Nephron progenitor cell (in vitro differentiated cells): ENCODE measurements around the gene RTL5.

Source experiments
- DNase-seq: peaks from one replicate; pipeline ENCODE4 v3.0.0; 2021
- H3K27ac Mint-ChIP-seq: 2 replicates; pipeline ENCODE4 v1.8.0; 2021; ENCODE audit warnings: mild to moderate bottlenecking, moderate library complexity, mixed read lengths
- H3K27me3 Mint-ChIP-seq: 2 replicates; pipeline ENCODE4 v1.8.0; 2021; ENCODE audit warnings: mild to moderate bottlenecking, low read depth, mixed read lengths; ENCODE audit not compliant: poor library complexity
- H3K36me3 Mint-ChIP-seq: 2 replicates; pipeline ENCODE4 v1.8.0; 2021; ENCODE audit warnings: low read depth, mixed read lengths
- H3K4me1 Mint-ChIP-seq: 2 replicates; pipeline ENCODE4 v1.8.0; 2021; ENCODE audit warnings: mixed read lengths
- H3K4me3 Mint-ChIP-seq: 2 replicates; pipeline ENCODE4 v1.8.0; 2021; ENCODE audit warnings: mild to moderate bottlenecking, moderate library complexity, mixed read lengths
- H3K9me3 Mint-ChIP-seq: 2 replicates; pipeline ENCODE4 v1.8.0; 2021; ENCODE audit warnings: mild to moderate bottlenecking, moderate library complexity, mixed read lengths
- TF ChIP-seq, protein P1 (sequence below): fragments of 200-600 bp; sonication (generic); IDR thresholded peaks from 2 replicates; pipeline ENCODE4 v1.5.0; 2021; ENCODE audit warnings: antibody characterized with exemption

Gene RTL5

DNA sequence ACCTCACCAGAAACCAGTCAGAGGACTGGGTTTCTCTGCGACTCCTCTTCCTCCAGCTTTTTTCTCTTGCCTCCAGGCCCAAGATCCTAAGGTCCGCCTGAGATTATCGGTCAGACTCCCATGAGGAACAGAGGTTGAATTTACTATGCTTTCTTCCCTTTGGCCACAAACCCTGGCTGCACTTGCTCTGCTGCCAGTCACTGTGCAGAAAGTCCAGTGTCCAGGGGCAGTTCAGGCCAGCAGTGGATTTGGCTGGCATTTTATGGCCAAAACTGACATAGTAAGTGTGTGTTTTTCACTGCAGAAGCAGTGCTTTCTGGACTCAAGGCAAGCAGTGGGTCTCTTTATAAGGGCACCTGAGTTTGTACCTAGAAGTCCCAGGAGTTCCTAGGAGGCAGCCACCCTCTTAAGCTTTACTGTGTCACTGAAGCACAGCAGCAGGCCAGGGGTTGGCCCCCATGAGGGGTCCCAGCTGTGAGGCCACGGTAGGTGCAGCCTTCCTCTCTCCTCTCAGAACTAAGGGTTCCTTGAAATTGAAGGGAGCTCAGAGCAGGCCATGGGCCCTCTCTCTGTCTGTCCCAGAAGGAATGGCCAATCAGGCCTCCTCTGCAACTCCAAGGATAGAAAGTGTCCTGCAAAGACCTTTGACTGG lies 3.4 kb downstream of the RTL5 start:
- no peak for DNase-seq
- H3K36me3 Mint-ChIP-seq, result peaks cover 24% of the 10 kb centered on the region
- no peak overlapping the region for H3K27ac Mint-ChIP-seq
- TF ChIP-seq, protein P1, sequence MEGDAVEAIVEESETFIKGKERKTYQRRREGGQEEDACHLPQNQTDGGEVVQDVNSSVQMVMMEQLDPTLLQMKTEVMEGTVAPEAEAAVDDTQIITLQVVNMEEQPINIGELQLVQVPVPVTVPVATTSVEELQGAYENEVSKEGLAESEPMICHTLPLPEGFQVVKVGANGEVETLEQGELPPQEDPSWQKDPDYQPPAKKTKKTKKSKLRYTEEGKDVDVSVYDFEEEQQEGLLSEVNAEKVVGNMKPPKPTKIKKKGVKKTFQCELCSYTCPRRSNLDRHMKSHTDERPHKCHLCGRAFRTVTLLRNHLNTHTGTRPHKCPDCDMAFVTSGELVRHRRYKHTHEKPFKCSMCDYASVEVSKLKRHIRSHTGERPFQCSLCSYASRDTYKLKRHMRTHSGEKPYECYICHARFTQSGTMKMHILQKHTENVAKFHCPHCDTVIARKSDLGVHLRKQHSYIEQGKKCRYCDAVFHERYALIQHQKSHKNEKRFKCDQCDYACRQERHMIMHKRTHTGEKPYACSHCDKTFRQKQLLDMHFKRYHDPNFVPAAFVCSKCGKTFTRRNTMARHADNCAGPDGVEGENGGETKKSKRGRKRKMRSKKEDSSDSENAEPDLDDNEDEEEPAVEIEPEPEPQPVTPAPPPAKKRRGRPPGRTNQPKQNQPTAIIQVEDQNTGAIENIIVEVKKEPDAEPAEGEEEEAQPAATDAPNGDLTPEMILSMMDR, result no peak
- peaks cover 14% of the 10 kb centered on the region for H3K27me3 Mint-ChIP-seq
- H3K4me1 Mint-ChIP-seq, result peaks cover 57% of the 10 kb centered on the region
- H3K4me3 Mint-ChIP-seq, result no peak overlapping the region
- peaks cover 66% of the 10 kb centered on the region for H3K9me3 Mint-ChIP-seq

DNA sequence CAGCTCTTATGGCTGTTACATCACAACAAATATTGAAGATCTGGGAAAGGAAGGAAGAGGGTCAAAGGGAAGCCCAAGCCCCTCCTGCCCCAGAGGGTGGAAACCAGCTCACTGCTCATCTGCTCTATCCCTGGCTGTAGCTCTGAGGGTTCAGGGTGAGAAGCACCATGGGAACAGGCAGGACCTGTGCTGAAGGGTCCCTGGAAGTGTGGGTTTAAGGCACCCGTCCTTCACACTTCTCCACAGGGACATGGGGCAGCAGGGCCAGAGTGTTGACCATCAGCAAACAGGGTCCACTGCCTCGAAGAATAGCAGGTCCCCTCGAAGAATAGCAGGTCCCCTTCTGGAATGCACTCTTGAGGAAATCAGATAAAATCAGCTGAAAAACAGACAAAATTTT lies 4.4 kb downstream of the RTL5 start:
- Mint-ChIP-seq H3K4me3 (no peak overlapping the region), H3K9me3 (peaks cover 67% of the 10 kb centered on the region), H3K36me3 (peaks cover 21% of the 10 kb centered on the region), H3K27me3 (peaks cover 10% of the 10 kb centered on the region), H3K4me1 (peaks cover 59% of the 10 kb centered on the region), H3K27ac (no peak overlapping the region)
- TF ChIP-seq, protein P1, result no peak
- DNase-seq, result no peak

DNA sequence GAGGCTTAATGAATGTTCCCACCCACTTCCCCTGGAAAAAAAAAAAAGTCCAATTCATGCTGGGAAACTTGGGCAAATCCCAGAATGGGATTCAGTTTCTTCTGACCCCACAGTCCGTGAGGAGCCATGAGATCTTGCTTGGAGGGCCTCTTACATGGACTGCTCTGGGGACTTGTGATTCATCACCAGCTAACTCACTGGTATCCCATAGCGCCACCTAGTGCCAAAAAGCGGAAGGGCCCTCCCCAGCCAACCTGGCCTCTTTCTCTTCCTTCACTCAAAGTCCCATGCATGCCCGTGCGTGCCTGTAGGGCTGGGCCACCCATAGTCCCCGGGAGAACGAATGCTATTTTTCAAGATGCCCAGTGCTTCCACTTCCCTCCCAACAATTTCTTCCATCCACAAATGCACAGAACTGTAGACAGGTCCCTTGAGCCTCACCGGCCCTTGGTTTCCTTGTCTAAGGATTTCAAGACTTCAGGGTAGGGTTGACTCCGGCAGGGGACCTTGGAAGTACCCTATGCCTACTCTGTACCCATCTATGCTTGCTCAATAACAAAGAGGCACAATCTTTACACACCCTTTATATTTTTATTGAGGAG lies 5.1 kb downstream of the RTL5 start:
- Mint-ChIP-seq H3K36me3 (peaks cover 21% of the 10 kb centered on the region), H3K4me3 (no peak overlapping the region), H3K27me3 (peaks cover 6% of the 10 kb centered on the region), H3K9me3 (peaks cover 67% of the 10 kb centered on the region), H3K4me1 (peaks cover 60% of the 10 kb centered on the region), H3K27ac (no peak overlapping the region)
- peak; percentile 86 for DNase-seq
- TF ChIP-seq, protein P1, result peak; percentile 59

DNA sequence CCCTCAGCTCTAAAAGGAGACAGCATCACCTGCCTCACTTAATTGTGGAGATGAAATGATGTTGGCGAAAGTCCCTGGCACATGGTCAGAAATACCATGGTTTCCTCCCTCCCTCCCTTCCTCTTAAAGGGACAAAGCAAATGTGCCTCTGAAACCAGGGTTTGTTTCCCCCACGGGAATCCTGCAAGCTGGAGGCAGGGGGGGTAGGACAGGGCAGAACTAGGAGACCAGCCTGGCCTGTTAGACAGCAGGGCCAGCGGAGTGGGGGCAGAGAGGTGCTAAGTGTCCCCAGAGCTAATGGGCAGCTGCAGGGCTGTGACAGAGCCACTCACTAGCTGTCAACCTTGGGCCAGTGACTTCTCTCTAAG lies 5.7 kb downstream of the RTL5 start:
- Mint-ChIP-seq H3K27me3 (peaks cover 4% of the 10 kb centered on the region), H3K36me3 (peaks cover 21% of the 10 kb centered on the region), H3K9me3 (peaks cover 64% of the 10 kb centered on the region), H3K4me1 (peaks cover 65% of the 10 kb centered on the region), H3K27ac (no peak overlapping the region), H3K4me3 (no peak overlapping the region)
- no peak for DNase-seq
- TF ChIP-seq, protein P1, result no peak

DNA sequence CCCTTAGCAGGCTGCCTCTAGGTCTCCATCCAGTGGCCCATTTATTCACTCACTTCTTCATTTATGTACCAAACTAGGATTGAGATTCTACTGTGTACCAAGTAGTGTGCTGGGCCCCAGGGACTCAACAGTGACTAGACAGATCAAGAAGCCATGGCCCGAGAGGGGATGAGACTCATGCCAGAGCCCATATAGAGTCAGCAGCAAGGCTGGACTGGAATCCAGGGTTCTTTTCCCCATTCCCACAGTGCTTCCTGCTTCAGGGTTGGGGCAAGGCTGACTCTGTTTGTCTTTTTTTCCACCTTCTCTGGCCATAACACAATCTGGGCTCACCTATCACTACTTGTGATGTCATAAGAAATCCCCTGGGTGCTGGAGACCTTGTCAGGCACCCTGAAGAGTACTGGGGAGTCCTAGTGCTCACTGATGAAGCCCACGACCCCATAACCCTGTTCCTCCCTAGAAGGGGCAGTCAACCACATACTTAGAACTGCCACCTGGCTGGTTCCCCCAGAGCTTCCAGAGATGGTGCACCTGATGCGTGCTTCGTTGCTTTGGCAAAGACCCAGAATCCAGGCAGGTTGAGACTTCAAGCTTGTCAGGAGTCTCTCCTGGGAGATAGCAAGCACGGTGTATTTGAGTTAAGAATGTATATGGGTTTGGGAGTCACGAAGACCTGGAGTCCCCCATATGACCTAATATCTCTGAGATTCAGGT lies 6.2 kb downstream of the RTL5 start:
- Mint-ChIP-seq H3K4me3 (no peak overlapping the region), H3K27me3 (peaks cover 2% of the 10 kb centered on the region), H3K36me3 (peaks cover 19% of the 10 kb centered on the region), H3K4me1 (peaks cover 68% of the 10 kb centered on the region), H3K27ac (no peak overlapping the region), H3K9me3 (peaks cover 66% of the 10 kb centered on the region)
- TF ChIP-seq, protein P1, result no peak
- DNase-seq, result no peak
